Stimulated activated effector memory CD8-positive, alpha-beta T cell treated with anti-CD3 and anti-CD28 coated beads, Interleukin-12 subunit alpha, Interleukin-12 subunit beta, amount 100 ng/mL, for 72 hours (primary cell): ENCODE measurements around the gene GRM7.

ENCODE experiments used
- ATAC-seq: fragments of 150-1000 bp; cut with Tn5 transposase; 2 replicates; pipeline ENCODE4 v1.10.0; 2021
- DNase-seq, 2 donors: peaks; one replicate each; pipeline ENCODE4 v3.0.0; 2021 to 2022; ENCODE audit warnings: low spot score in 2 of 2
- H3K27ac Mint-ChIP-seq: one replicate; pipeline ENCODE4 v1.8.0; 2022; ENCODE audit warnings: mild to moderate bottlenecking, mixed read lengths
- H3K36me3 Mint-ChIP-seq: one replicate; pipeline ENCODE4 v1.8.0; 2022; ENCODE audit warnings: mild to moderate bottlenecking, mixed read lengths
- H3K4me1 Mint-ChIP-seq: one replicate; pipeline ENCODE4 v1.8.0; 2022; ENCODE audit warnings: mixed read lengths
- H3K4me3 Mint-ChIP-seq: one replicate; pipeline ENCODE4 v1.8.0; 2022; ENCODE audit warnings: mild to moderate bottlenecking, mixed read lengths
- H3K9me3 Mint-ChIP-seq: one replicate; pipeline ENCODE4 v1.8.0; 2022; ENCODE audit warnings: mixed read lengths

GRM7 gene

DNA sequence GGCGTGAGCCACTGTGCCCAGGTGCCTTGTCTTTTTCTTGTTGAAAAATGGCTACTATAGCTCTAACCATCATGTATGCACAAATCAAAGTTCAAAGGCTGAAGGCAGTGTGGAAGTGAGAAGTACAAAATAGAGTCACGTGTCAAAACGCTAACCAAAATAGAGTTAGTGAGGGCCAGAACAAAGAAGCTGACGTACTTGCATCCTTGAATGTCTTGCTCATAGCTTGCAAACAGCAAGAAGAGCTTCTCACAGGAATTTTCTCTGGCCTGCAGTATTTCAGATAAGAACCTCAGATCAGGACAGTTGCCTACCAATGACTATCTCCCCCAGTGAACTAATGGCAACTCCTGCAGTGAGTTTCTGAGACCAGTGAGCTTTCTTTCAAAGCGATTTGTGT lies 713.5 kb downstream of the GRM7 start:
- no peak for ATAC-seq
- DNase-seq = no peak
- peaks cover 11% of the 10 kb centered on the region for H3K9me3 Mint-ChIP-seq
- no peak overlapping the region for H3K27ac Mint-ChIP-seq
- H3K4me3 Mint-ChIP-seq = no peak overlapping the region
- H3K4me1 Mint-ChIP-seq = no peaks in the 10 kb centered on the region
- H3K36me3 Mint-ChIP-seq = no peaks in the 10 kb centered on the region

DNA sequence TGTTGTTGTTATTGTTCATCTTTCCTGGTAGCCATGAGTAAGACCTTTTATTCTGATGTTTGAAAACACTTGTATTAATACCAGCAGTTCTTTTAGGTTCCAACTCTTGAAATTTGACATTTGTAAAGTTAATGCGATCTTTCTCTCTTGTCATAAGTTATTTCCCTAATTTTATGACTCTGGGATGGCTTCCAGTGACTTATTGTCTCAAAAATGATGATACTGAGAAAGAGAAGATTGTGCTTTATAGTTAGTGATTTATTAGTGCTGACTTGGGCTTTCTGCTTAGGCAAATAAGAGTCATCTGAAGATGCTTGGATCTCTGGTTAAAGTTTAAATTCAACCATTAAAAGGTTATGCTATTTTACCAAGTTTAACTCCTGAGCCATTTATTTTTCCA lies 715.2 kb downstream of the GRM7 start:
- H3K9me3 Mint-ChIP-seq = peaks cover 11% of the 10 kb centered on the region
- ATAC-seq (no peak), DNase-seq (no peak)
- H3K4me1 Mint-ChIP-seq = no peaks in the 10 kb centered on the region
- no peaks in the 10 kb centered on the region for H3K36me3 Mint-ChIP-seq
- H3K4me3 Mint-ChIP-seq = no peak overlapping the region
- H3K27ac Mint-ChIP-seq = no peak overlapping the region

DNA sequence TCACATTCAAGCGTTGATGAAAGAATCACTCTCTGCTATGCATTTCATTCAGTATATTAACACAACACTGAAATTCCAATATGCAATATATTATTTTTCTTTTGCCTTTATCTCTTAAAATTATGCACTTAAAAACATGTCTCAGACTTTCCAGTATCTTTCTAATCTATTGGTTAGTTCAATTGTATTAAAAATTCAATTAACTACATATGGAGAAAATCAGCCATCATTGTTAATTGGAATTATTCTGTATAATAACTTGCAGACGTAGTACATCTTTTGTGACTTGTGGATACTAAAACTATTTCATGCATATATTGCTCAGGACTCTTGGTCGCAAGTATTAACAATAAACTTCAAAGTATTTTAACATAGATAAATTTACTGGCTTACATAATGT lies 715.6 kb downstream of the GRM7 start:
- no peak overlapping the region for H3K4me3 Mint-ChIP-seq
- DNase-seq = no peak
- H3K27ac Mint-ChIP-seq = no peak overlapping the region
- ATAC-seq = no peak
- H3K36me3 Mint-ChIP-seq = no peaks in the 10 kb centered on the region
- peaks cover 8% of the 10 kb centered on the region for H3K9me3 Mint-ChIP-seq
- no peaks in the 10 kb centered on the region for H3K4me1 Mint-ChIP-seq

DNA sequence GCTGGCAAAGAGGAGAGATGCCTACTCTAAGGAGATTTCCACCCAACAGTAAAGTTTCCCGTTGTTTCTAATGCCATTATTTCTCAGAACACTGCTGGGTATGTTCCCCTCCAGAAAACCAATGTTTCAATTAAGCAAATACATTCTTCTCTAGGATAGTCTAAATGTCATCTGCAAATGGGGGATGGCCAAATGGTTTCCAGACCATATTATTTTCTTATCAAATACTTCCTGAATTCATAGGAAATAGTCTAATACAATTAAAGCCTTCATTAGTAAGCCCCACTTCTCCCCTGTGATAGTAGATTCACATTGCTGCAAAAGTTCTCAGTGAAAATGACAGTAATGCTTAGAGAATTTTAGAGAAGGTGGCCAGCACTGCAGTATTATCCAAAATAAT lies 716.6 kb downstream of the GRM7 start:
- Mint-ChIP-seq H3K27ac (no peak overlapping the region), H3K9me3 (peaks cover 6% of the 10 kb centered on the region), H3K4me3 (no peak overlapping the region), H3K4me1 (no peaks in the 10 kb centered on the region), H3K36me3 (no peaks in the 10 kb centered on the region)
- no peak for ATAC-seq
- no peak for DNase-seq

DNA sequence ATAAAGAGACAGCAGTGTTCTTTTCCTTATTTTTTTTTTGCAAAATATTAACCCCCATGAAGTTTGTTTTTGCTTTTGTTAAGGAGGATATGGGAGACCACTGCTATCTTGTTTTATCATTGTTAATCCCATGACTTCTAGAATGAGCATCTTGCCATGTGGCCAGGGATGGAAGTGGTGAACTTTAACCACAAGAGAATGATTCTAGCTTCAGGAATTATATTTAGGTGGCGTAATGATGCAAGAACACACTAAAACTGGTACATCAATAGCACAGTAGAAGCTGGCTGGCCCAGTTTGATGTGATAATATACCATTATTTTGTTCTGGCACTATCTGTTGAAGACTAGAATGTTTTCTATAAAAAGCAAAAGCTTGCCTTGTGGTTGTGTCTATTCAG lies 720.9 kb downstream of the GRM7 start:
- no peaks in the 10 kb centered on the region for H3K36me3 Mint-ChIP-seq
- H3K9me3 Mint-ChIP-seq = no peaks in the 10 kb centered on the region
- no peak overlapping the region for H3K4me3 Mint-ChIP-seq
- ATAC-seq (no peak), DNase-seq (no peak)
- no peak overlapping the region for H3K27ac Mint-ChIP-seq
- no peaks in the 10 kb centered on the region for H3K4me1 Mint-ChIP-seq

DNA sequence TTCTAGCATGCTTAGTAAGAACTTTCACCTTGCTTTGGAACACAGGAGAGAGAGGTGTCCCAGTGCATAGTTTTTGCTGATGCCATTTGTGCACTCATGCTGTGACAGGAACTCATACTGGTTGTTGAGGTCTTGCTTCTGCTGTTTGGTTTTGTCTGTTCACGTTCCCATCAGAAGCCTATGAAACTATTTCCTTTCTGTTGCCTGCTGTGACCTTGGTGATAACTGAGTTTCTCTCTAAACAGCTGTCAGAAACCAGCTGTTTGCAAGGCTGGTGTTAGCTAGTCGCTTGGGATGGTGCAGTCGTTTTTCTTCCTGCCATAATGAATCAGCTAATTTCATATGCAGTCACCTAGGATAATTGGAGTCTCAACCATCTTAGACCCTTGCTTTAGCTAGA lies 724.1 kb downstream of the GRM7 start:
- Mint-ChIP-seq H3K27ac (no peak overlapping the region), H3K9me3 (no peaks in the 10 kb centered on the region), H3K36me3 (no peaks in the 10 kb centered on the region), H3K4me3 (no peak overlapping the region), H3K4me1 (no peaks in the 10 kb centered on the region)
- ATAC-seq (no peak), DNase-seq (no peak)

DNA sequence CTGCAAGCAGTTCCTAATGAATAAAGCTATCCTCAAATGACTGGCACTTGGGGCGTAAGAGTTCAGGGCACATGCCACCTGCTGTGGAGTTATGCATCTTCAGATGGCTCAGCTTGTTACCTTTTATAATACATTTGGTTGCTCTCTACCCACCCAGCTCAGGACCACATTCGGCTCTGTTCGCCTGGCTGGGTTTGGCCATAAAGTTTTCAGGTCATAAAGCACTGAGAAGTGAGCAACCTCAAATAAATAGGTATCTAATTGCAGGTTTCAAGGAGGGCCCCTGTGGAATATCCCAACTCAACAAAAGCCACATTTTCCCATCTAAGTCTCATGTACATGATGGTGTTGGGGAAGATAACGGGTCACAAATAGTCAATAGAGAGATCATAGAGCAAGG lies 727.3 kb downstream of the GRM7 start:
- no peak overlapping the region for H3K4me3 Mint-ChIP-seq
- H3K27ac Mint-ChIP-seq = no peak overlapping the region
- peaks cover 4% of the 10 kb centered on the region for H3K9me3 Mint-ChIP-seq
- no peak for DNase-seq
- no peaks in the 10 kb centered on the region for H3K36me3 Mint-ChIP-seq
- H3K4me1 Mint-ChIP-seq = no peaks in the 10 kb centered on the region
- no peak for ATAC-seq

DNA sequence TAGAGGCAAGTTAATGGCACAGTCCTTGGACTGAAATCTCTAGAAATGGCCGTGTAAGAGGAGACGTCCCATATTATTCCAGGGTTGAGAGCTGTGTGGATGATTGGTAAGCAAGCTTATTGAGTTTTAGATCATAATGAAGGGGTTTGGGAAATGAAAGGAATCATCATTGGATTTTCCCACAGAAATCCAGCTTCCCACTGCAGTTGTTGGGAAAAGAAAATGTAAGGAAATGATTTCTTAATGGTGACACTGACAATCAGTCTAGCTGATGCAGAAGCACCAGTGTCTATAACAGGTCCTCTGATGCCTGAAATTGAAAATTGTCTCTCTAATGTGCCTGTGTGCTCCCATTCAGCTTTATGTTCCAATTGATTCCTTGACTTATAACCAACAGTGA lies 728.6 kb downstream of the GRM7 start:
- Mint-ChIP-seq H3K9me3 (peaks cover 7% of the 10 kb centered on the region), H3K4me1 (no peaks in the 10 kb centered on the region), H3K4me3 (no peak overlapping the region), H3K27ac (no peak overlapping the region), H3K36me3 (no peaks in the 10 kb centered on the region)
- DNase-seq (no peak), ATAC-seq (no peak)

DNA sequence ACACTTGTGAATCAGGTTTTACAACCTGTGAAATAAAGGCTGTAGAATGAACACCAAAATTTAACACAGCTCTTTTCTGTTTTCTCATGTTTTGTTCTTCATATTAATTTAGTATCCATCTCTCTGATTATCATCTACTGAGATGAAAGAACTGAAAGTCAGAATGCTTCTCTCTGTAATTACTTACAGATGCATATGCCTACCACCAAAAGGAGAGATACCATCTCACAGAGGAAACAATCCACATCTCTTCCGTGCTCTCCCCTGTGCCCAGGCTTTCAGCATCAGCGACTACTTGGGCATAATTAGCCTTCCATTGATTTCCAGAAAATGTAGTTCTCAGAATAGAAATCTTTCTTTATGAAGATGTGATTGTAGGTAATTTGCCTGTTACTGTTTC lies 741.4 kb downstream of the GRM7 start:
- no peak for ATAC-seq
- no peak for DNase-seq
- H3K36me3 Mint-ChIP-seq = no peaks in the 10 kb centered on the region
- H3K9me3 Mint-ChIP-seq = peaks cover 2% of the 10 kb centered on the region
- no peak overlapping the region for H3K27ac Mint-ChIP-seq
- no peaks in the 10 kb centered on the region for H3K4me1 Mint-ChIP-seq
- no peak overlapping the region for H3K4me3 Mint-ChIP-seq

DNA sequence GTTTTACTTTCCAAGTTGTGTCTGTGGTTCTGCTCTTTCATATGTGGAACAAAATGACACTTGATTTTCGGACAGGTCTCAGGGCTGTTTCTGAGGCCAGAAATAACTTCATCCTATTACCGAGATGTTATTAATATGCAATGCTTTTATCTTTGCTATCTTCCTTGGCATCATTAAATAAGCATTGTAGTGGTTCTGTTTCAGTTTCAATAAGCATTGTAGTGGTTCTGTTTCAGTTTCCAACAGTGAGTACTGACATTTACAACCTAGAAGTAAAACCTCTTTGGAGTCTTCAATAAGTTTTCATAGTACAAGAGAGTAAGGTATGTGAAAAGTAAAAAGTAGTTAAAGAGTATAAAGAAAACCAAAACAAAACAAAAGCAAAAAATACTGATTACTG lies 746.2 kb downstream of the GRM7 start:
- no peak for DNase-seq
- no peak for ATAC-seq
- H3K9me3 Mint-ChIP-seq = peaks cover 5% of the 10 kb centered on the region
- H3K36me3 Mint-ChIP-seq = no peaks in the 10 kb centered on the region
- no peaks in the 10 kb centered on the region for H3K4me1 Mint-ChIP-seq
- no peak overlapping the region for H3K27ac Mint-ChIP-seq
- no peak overlapping the region for H3K4me3 Mint-ChIP-seq

DNA sequence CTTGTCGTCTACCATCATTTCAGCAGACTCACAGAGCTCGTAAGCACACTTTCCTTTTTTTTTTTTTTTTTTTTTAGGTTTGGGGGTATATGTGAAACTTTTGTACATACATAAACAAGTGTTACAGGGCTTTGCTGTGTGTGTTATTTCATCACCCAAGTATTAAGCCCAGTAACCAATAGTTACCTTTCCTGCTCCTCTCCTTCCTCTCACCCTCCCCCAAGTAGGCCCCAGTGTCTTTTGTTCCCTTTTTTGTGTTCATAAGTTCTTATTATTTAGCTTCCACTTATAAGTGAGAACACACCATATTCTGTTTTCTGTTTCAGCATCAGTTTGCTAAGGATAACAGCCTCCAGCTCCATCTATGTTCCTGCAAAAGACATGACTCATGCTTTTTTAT lies 746.8 kb downstream of the GRM7 start:
- DNase-seq = no peak
- no peak for ATAC-seq
- Mint-ChIP-seq H3K27ac (no peak overlapping the region), H3K4me3 (no peak overlapping the region), H3K4me1 (no peaks in the 10 kb centered on the region), H3K9me3 (peaks cover 5% of the 10 kb centered on the region), H3K36me3 (no peaks in the 10 kb centered on the region)

DNA sequence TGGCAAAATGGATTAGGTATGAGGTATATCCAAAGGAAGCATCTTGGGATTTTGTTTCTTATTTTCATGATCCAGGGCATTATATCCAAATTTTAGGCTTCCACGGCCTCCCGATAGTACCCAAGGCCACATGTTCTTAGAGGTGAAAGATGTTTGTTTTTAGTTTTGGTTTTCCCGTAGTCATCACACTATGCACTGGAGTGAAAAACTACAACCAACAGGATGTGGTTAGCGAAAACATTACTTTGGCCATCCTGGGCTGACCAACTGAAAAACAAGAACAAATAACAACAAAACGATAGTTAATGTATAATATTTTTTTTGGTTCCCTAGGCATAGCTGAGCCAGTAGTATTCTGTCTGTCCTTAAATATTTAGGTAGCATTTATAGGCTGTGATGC lies 749.7 kb downstream of the GRM7 start:
- no peaks in the 10 kb centered on the region for H3K36me3 Mint-ChIP-seq
- no peak for ATAC-seq
- DNase-seq = no peak
- no peak overlapping the region for H3K27ac Mint-ChIP-seq
- H3K9me3 Mint-ChIP-seq = peaks cover 5% of the 10 kb centered on the region
- no peaks in the 10 kb centered on the region for H3K4me1 Mint-ChIP-seq
- no peak overlapping the region for H3K4me3 Mint-ChIP-seq

DNA sequence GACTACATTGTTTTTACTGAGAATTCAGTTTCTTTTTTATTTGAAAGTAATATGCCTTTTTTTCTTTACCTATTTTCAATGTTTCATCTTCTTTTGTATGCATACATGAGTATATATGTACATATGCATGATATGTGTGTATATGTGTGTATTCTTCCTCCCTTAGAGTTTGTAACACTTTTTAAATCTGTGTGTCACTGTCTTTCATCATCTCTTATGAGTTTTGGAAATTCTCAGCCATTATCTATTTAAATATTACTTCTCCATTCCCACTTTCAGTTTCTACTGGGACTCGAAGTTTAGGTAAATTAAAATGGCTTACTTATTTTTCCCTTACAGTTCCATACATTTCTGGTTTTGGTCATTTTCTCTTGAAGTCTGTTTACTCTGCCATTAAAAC lies 754.1 kb downstream of the GRM7 start:
- no peak for ATAC-seq
- Mint-ChIP-seq H3K27ac (no peak overlapping the region), H3K36me3 (no peaks in the 10 kb centered on the region), H3K4me3 (no peak overlapping the region), H3K4me1 (no peaks in the 10 kb centered on the region), H3K9me3 (peaks cover 3% of the 10 kb centered on the region)
- no peak for DNase-seq

DNA sequence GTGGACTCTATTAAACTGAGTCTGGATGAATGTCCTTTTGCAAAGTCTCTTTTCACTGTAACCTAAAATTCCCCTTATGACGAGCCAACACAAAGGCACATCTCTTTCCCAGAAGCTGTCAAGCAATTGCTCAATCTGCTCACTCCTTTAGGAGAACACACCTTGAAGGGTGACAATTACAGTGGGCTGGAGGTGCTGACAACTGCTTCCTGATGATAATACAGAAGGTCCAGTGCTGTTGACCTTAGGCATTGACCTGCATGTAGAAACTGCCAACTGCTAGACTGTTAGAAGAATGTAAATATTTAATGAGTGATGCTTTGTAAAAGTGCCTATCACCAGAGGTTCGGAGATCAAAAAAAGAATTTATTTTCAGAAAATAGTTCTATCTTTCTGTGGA lies 757.7 kb downstream of the GRM7 start:
- H3K27ac Mint-ChIP-seq = no peak overlapping the region
- no peaks in the 10 kb centered on the region for H3K4me1 Mint-ChIP-seq
- DNase-seq = no peak
- H3K9me3 Mint-ChIP-seq = peaks cover 3% of the 10 kb centered on the region
- no peak overlapping the region for H3K4me3 Mint-ChIP-seq
- ATAC-seq = no peak
- H3K36me3 Mint-ChIP-seq = no peaks in the 10 kb centered on the region

DNA sequence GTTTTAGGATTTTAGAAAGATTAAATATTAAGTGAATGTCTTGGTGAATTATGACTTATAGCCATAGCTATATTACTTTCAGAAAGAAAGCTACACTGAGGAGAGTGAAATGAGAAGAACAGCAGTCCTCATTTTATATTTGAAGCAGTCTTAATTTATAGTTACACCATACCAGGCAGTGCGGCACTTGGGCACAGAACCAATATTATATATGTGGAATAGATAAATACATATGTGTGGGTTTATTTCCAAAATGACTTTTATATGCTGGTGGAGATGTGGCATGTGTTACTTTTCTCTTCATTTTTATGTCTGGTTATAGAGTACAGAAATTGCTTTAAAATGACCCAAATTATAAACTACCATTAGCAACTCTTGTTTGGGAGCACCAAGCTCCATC lies 759.5 kb downstream of the GRM7 start:
- Mint-ChIP-seq H3K27ac (no peak overlapping the region), H3K36me3 (no peaks in the 10 kb centered on the region), H3K4me3 (no peak overlapping the region), H3K9me3 (peaks cover 3% of the 10 kb centered on the region), H3K4me1 (no peaks in the 10 kb centered on the region)
- ATAC-seq = no peak
- DNase-seq = no peak

DNA sequence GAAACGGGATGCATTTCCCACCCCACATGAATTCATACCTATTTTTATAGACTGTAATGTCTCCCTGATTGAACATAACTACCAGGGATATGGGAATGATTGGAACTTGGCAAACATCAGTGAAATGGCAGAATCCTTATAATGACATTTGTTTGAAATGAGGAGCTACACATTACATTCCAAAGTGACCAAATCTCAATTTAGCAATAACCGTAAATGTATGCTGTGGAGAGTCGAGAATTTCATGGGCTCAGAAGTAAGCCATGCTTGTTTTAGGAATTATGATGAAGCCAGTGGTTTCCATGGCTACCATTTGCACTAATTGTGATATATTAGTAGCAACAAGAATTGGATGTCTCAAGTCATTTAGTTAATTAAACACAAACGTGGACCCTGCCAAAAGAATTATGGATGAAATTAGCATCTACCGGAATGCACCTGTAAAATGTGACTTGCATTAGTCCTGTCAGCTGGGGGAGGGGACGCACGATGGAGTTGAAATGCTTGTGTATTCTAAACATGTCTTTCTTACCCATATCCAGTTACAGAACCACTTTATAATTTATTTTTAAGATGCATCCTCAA lies 760.2 kb downstream of the GRM7 start:
- H3K4me3 Mint-ChIP-seq = no peak overlapping the region
- H3K9me3 Mint-ChIP-seq = peaks cover 3% of the 10 kb centered on the region
- ATAC-seq (no peak), DNase-seq (no peak)
- no peaks in the 10 kb centered on the region for H3K4me1 Mint-ChIP-seq
- H3K27ac Mint-ChIP-seq = no peak overlapping the region
- no peaks in the 10 kb centered on the region for H3K36me3 Mint-ChIP-seq

DNA sequence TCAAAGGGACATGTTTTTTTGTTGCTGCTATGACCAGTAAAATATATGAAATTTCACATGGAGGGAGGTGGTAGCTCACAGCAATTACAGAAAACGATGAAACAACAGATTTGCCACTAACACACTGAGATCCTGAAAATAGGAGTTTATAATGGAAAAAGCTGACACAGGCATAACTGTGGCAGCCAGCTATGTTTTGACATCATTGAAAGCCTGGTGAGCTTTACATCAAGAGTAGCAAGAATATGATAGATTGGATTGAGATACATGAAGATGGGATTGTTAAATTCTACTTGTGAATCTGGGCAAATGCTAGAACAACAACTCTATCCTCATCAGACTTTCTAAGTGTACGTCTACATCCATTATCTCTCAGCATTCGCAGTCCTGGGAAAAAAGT lies 760.7 kb downstream of the GRM7 start:
- Mint-ChIP-seq H3K4me1 (no peaks in the 10 kb centered on the region), H3K4me3 (no peak overlapping the region), H3K9me3 (peaks cover 3% of the 10 kb centered on the region), H3K27ac (no peak overlapping the region), H3K36me3 (no peaks in the 10 kb centered on the region)
- DNase-seq (no peak), ATAC-seq (no peak)
